ENCODE data around the gene KRTAP10-2. TPM values are rescaled to one million over a fixed set of nuclear protein-coding genes. Genes with fewer than 3 reads are reported as not detected.
"Not testable (repeated sequence)": the region's sequence is repeated elsewhere in the genome, so short reads cannot be mapped to it uniquely, and the experiment has no call there.

The KRTAP10-2 gene
- total RNA-seq, 1 donor from 2014 or later = not detected

GRCh38 chr21:44503901-44504399, 47.4 kb downstream of the KRTAP10-2 start:
- H3K4me1 Mint-ChIP-seq = peaks cover 11% of the 10 kb centered on the region
- no peaks in the 10 kb centered on the region for H3K36me3 Mint-ChIP-seq (ENCODE audit: low read depth)
- no peak overlapping the region for H3K4me3 Mint-ChIP-seq
- TF ChIP-seq CTCF (conservative IDR thresholded peaks at IDR 0.05) = no peak
- peak overlapping the region; percentile 27 for H3K27ac Mint-ChIP-seq (ENCODE audit: unreplicated experiment)
- no peaks in the 10 kb centered on the region for H3K9me3 Mint-ChIP-seq
- no peaks in the 10 kb centered on the region for H3K27me3 Mint-ChIP-seq (ENCODE audit: low read depth)
- no peak for DNase-seq (ENCODE audit: low read depth, low spot score)

GRCh38 chr21:44503006-44503889, 48.1 kb downstream of the KRTAP10-2 start:
- not testable (repeated sequence) for H3K27me3 Mint-ChIP-seq (ENCODE audit: low read depth); H3K9me3 Mint-ChIP-seq; H3K4me3 Mint-ChIP-seq; H3K36me3 Mint-ChIP-seq (ENCODE audit: low read depth); DNase-seq (ENCODE audit: low read depth, low spot score)
- Mint-ChIP-seq H3K27ac (ENCODE audit: unreplicated experiment) (peak overlapping the region; percentile 27), H3K4me1 (peaks cover 11% of the 10 kb centered on the region)

- no peak for TF ChIP-seq CTCF (conservative IDR thresholded peaks at IDR 0.05)
- DNase-seq (ENCODE audit: low read depth, low spot score) = no peak
- H3K4me1 Mint-ChIP-seq = peaks cover 11% of the 10 kb centered on the region
- H3K27me3 Mint-ChIP-seq (ENCODE audit: low read depth) = no peaks in the 10 kb centered on the region
- H3K27ac Mint-ChIP-seq (ENCODE audit: unreplicated experiment) = no peak overlapping the region
- H3K36me3 Mint-ChIP-seq (ENCODE audit: low read depth) = no peaks in the 10 kb centered on the region
- H3K4me3 Mint-ChIP-seq = no peak overlapping the region
- H3K9me3 Mint-ChIP-seq = no peaks in the 10 kb centered on the region
Observed at GRCh38 chr21:44502171-44502958, 48.9 kb downstream of the KRTAP10-2 start.

Other genes starting within 250 kb of the KRTAP10-2 start
- gene CFAP410, start 212.1 kb downstream of the KRTAP10-2 start, total RNA-seq = 23.9 and 24.6 TPM in 2 replicates
- gene TRPM2, start 197.9 kb downstream of the KRTAP10-2 start, total RNA-seq = not detected in 2 replicates
- 9.6 and 10.1 TPM in 2 replicates for gene LRRC3, start 96.0 kb downstream of the KRTAP10-2 start, total RNA-seq
- not detected in 2 replicates for gene KRTAP10-1, start 11.3 kb downstream of the KRTAP10-2 start, total RNA-seq
- gene KRTAP10-3, start 7.3 kb upstream of the KRTAP10-2 start, total RNA-seq = not detected in 2 replicates
- not detected in 2 replicates for gene KRTAP10-4, start 22.2 kb upstream of the KRTAP10-2 start, total RNA-seq
- gene KRTAP10-5, start 29.1 kb upstream of the KRTAP10-2 start, total RNA-seq = not detected in 2 replicates
- not detected in 2 replicates for gene KRTAP10-6, start 41.0 kb upstream of the KRTAP10-2 start, total RNA-seq
- gene KRTAP10-7, start 49.1 kb upstream of the KRTAP10-2 start, total RNA-seq = not detected in 2 replicates
- not detected in 2 replicates for gene KRTAP10-8, start 60.6 kb upstream of the KRTAP10-2 start, total RNA-seq
- not detected in 2 replicates for gene KRTAP10-9, start 75.6 kb upstream of the KRTAP10-2 start, total RNA-seq
- not detected in 2 replicates for gene KRTAP10-10, start 85.9 kb upstream of the KRTAP10-2 start, total RNA-seq
- not detected in 2 replicates for gene KRTAP10-11, start 94.9 kb upstream of the KRTAP10-2 start, total RNA-seq
- not detected in 2 replicates for gene KRTAP12-4, start 103.2 kb upstream of the KRTAP10-2 start, total RNA-seq
- gene KRTAP12-3, start 106.4 kb upstream of the KRTAP10-2 start, total RNA-seq = not detected in 2 replicates
- gene KRTAP12-2, start 115.4 kb upstream of the KRTAP10-2 start, total RNA-seq = not detected in 2 replicates
- gene KRTAP12-1, start 130.7 kb upstream of the KRTAP10-2 start, total RNA-seq = not detected in 2 replicates
- gene KRTAP10-12, start 145.7 kb upstream of the KRTAP10-2 start, total RNA-seq = not detected in 2 replicates
- not detected in 2 replicates for gene TSPEAR, start 160.1 kb upstream of the KRTAP10-2 start, total RNA-seq